Fibroblast of pulmonary artery (primary cell): ENCODE data around the gene LRRC52.

Experiments used
- DNase-seq: peaks from one replicate; pipeline ENCODE4 v3.0.0-alpha.2; 2010; ENCODE audit warnings: low read depth
- H3K4me3 ChIP-seq: replicated peaks from 2 replicates; pipeline ENCODE4 v1.5.1; 2011; ENCODE audit warnings: low read depth, mild to moderate bottlenecking, control low read depth, low read length, moderate library complexity
- CTCF ChIP-seq: IDR thresholded peaks from 2 replicates; pipeline ENCODE4 v1.5.1; 2011; ENCODE audit warnings: mild to moderate bottlenecking, control low read depth, low read length, inconsistent platforms; ENCODE audit errors: missing control alignments

LRRC52 gene

GRCh38 chr1:165539306-165539705 lies 4.5 kb upstream of the LRRC52 start:
- no peak for TF ChIP-seq CTCF
- no peak overlapping the region for H3K4me3 ChIP-seq
- no peak for DNase-seq

GRCh38 chr1:165539908-165540307 lies 3.9 kb upstream of the LRRC52 start:
- no peak for TF ChIP-seq CTCF
- DNase-seq, result no peak
- H3K4me3 ChIP-seq, result no peak overlapping the region

- H3K4me3 ChIP-seq, result no peak overlapping the region
- no peak for TF ChIP-seq CTCF
- DNase-seq, result no peak
Observed at GRCh38 chr1:165542015-165542631, 1.7 kb upstream of the LRRC52 start.

GRCh38 chr1:165542647-165543046 lies 1.2 kb upstream of the LRRC52 start:
- no peak for DNase-seq
- TF ChIP-seq CTCF, result no peak
- no peak overlapping the region for H3K4me3 ChIP-seq

- no peak for DNase-seq
- no peak for TF ChIP-seq CTCF
- H3K4me3 ChIP-seq, result no peak overlapping the region
Observed at GRCh38 chr1:165544996-165545395, 1.2 kb downstream of the LRRC52 start.

- DNase-seq, result no peak
- H3K4me3 ChIP-seq, result no peak overlapping the region
- no peak for TF ChIP-seq CTCF
Observed at GRCh38 chr1:165545974-165546373, 2.2 kb downstream of the LRRC52 start.

- H3K4me3 ChIP-seq, result no peak overlapping the region
- TF ChIP-seq CTCF, result no peak
- no peak for DNase-seq
Observed at GRCh38 chr1:165549973-165550372, 6.2 kb downstream of the LRRC52 start.
